ENCODE results near the gene VGF. TPM values are rescaled to one million over a fixed set of nuclear protein-coding genes. Genes with fewer than 3 reads are reported as not detected.

Gene VGF
- total RNA-seq, 4 donors from 2014 or later = not detected

DNA sequence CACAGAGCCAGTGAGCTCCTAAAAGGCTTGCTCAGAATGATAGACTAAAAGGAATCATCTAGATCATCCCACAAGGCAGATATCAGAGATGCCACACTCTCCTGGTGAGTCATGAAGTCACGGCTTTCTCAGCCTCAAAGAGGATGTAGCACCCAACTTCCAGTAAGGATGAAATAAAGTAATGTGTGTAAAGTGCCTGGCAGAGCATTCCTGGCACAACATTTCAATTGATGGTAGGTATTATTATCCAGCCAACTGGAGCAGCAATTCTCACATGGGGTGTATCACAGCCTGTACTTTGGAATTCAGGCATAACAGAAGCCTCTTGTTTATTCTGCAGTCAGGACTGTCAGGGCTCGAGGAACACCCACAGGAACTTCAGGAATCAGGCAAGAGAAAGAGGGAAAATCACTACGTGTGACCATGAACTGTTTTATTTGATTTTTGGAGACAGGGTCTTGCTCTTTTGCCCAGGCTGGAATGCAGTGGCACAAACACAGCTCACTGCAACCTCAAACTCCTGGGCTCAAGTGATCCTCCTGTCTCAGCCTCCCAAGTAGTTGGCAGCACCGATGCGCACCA is 20.0 kb upstream of the VGF start:
- no peak for DNase-seq
- peaks cover 0 to 68% (median 11%) of the 10 kb centered on the region in 4 donors for H3K27me3 ChIP-seq
- WGBS, 2 donors = 41 to 56% methylated on average over 5 of the region's 5 CpGs

DNA sequence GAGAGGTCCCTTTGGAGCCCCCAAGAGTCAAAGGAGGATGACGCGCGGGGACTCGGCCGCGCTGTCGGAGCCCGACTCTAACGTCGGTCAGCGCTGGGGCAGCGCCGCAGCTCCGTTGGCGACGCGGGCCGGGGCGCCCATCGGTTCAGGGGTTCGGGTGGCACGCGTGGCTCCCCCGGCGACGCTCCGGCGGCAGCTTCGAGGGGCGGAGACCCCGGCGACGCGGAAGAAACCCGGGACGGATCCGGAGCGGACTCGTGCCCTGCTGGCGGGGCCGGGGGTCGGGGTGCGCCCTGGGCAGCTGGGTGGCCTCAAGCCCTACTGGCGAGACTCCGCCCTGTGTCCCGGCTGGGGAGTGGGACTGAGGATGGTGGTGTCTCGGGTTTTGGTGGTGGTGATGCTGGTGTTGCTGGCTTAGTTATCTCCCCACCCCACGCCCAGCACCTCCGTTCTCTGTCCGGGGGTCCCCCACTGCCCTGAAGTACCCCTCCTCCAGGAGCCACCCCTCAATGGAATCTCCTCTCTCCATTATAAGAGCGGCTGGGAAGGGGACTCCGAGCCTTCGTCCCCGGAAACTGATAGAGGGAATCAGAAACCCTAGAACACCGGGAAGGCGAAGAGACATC is 14.9 kb upstream of the VGF start, which contains the start of gene NAT16:
NAT16 (minus strand) TSS at position 164 of the 626 bp plus-strand sequence. CDS start 5,486 bp downstream, outside the sequence.
- peaks cover 9 to 17% (median 9%) of the 10 kb centered on the region in 3 donors for H3K4me1 ChIP-seq
- WGBS, 2 donors = 5 to 12% methylated on average over 4 to 6 of the region's 56 CpGs
- intact Hi-C loops (cut with DNase I) = no loop called here
- no peaks in the 10 kb centered on the region for H3K36me3 ChIP-seq
- peak within 1 kb of the TSS in 1 of 4 donors; percentile 6 for H3K4me3 ChIP-seq
- no peak within 1 kb of the TSS for H3K27ac ChIP-seq
- no peak for TF ChIP-seq POLR2A (IDR thresholded peaks at IDR 0.05)
- DNase-seq = no peak
- peaks cover 0 to 98% (median 41%) of the 10 kb centered on the region in 4 donors for H3K27me3 ChIP-seq
- no peaks in the 10 kb centered on the region for H3K9me3 ChIP-seq

More for the DNA sequence above, 20.0 kb upstream of the VGF start:
- Histone ChIP-seq H3K9me3 (no peaks in the 10 kb centered on the region), H3K36me3 (no peaks in the 10 kb centered on the region), H3K4me3 (no peak overlapping the region), H3K4me1 (peaks cover 0 to under 1% (median 0%) of the 10 kb centered on the region in 3 donors), H3K27ac (no peak overlapping the region)
- TF ChIP-seq, protein P1, sequence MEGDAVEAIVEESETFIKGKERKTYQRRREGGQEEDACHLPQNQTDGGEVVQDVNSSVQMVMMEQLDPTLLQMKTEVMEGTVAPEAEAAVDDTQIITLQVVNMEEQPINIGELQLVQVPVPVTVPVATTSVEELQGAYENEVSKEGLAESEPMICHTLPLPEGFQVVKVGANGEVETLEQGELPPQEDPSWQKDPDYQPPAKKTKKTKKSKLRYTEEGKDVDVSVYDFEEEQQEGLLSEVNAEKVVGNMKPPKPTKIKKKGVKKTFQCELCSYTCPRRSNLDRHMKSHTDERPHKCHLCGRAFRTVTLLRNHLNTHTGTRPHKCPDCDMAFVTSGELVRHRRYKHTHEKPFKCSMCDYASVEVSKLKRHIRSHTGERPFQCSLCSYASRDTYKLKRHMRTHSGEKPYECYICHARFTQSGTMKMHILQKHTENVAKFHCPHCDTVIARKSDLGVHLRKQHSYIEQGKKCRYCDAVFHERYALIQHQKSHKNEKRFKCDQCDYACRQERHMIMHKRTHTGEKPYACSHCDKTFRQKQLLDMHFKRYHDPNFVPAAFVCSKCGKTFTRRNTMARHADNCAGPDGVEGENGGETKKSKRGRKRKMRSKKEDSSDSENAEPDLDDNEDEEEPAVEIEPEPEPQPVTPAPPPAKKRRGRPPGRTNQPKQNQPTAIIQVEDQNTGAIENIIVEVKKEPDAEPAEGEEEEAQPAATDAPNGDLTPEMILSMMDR (IDR thresholded peaks at IDR 0.05) = no peak
- TF ChIP-seq POLR2A (IDR thresholded peaks at IDR 0.05) = no peak
- intact Hi-C loops (cut with DNase I) = no loop called here

DNA sequence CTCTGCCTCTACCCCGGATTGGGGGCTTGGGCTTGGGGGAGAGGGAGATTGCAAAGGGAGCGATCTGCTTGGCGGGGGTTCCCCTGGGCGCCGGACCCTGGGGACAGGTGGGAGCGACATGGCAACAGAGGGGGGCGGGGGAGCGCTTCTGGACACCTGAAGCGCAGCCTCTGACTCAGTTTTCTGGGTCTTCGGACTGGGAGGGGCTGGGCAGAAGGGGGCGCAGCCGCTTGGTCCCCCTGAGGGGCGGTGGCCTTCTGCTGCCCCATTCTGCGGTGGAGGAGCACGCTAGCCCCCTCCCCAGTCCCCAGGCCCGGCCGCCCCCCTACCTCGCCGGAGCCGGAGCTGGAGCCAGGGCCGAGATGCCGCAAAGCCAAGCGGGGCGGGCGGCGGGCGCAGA is 14.3 kb upstream of the VGF start:
- no peak for TF ChIP-seq POLR2A (IDR thresholded peaks at IDR 0.05)
- TF ChIP-seq, protein P1 (IDR thresholded peaks at IDR 0.05) = no peak
- H3K27me3 ChIP-seq = peaks cover 0 to 100% (median 45%) of the 10 kb centered on the region in 4 donors
- H3K4me1 ChIP-seq = peaks cover 9 to 17% (median 9%) of the 10 kb centered on the region in 3 donors
- H3K4me3 ChIP-seq = peak overlapping the region in 1 of 4 donors; percentile 6
- intact Hi-C loops (cut with DNase I) = no loop called here
- no peaks in the 10 kb centered on the region for H3K9me3 ChIP-seq
- no peak for DNase-seq
- 0 to 7% methylated on average over 1 to 3 of the region's 27 CpGs for WGBS, 2 donors
- no peaks in the 10 kb centered on the region for H3K36me3 ChIP-seq
- no peak overlapping the region for H3K27ac ChIP-seq

DNA sequence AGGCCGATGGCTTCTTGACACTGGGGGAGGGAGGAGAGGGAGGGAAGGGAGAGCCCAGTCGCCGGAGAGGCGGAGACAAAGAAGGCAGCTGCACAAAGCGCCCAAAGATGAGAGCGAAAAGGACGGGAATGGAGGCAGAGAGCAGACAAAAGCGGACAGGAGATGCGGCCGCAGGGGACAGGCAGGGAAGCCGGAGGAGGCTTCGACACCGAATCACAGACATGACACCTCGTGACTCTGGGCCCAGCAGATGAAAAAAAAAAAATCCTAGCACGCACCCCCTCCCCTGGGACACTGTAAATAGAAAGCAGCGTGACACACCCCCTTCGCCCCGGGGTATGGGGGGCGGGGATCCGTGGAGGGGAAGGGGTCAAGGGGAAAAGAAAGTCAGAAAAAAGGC is 13.7 kb upstream of the VGF start:
- Histone ChIP-seq H3K4me3 (no peak overlapping the region), H3K9me3 (no peaks in the 10 kb centered on the region), H3K27ac (no peak overlapping the region), H3K4me1 (peaks cover 9 to 22% (median 9%) of the 10 kb centered on the region in 3 donors), H3K36me3 (no peaks in the 10 kb centered on the region), H3K27me3 (peaks cover 6 to 100% (median 50%) of the 10 kb centered on the region in 4 donors)
- 3 to 4% methylated on average over 15 to 19 of the region's 20 CpGs for whole genome bisulfite sequencing, 2 donors
- no peak for DNase-seq
- intact Hi-C loops (cut with DNase I) = no loop called here
- TF ChIP-seq POLR2A (IDR thresholded peaks at IDR 0.05) = no peak
- TF ChIP-seq, protein P1 (IDR thresholded peaks at IDR 0.05) = no peak

DNA sequence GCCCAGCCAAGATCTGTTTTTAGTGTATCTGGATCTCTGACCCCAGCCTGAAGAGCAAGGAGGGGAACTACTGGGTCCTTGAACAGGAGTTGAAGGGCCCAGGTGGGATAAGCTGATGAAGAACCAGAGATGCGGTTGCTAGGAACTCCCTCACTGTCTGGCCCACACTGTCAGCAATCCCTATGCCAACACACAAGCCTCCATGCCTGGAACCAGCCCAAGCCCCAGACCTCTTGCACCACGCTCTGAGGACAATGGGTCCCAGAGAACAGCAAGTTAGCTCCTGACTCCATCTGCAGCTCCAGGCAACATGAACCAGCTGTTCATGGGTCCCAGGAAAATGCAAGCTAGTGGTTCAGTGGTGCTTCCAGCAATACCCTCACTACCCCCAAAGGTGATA is 12.3 kb upstream of the VGF start:
- no peak for DNase-seq
- no peaks in the 10 kb centered on the region for H3K36me3 ChIP-seq
- WGBS, 2 donors = 86 to 100% methylated on average over 1 of the region's 2 CpGs
- intact Hi-C loops (cut with DNase I) = no loop called here
- peaks cover 21 to 37% (median 21%) of the 10 kb centered on the region in 3 donors for H3K4me1 ChIP-seq
- TF ChIP-seq POLR2A (IDR thresholded peaks at IDR 0.05) = no peak
- H3K4me3 ChIP-seq = no peak overlapping the region
- H3K9me3 ChIP-seq = no peaks in the 10 kb centered on the region
- H3K27ac ChIP-seq = no peak overlapping the region
- peaks cover 16 to 100% (median 63%) of the 10 kb centered on the region in 4 donors for H3K27me3 ChIP-seq

DNA sequence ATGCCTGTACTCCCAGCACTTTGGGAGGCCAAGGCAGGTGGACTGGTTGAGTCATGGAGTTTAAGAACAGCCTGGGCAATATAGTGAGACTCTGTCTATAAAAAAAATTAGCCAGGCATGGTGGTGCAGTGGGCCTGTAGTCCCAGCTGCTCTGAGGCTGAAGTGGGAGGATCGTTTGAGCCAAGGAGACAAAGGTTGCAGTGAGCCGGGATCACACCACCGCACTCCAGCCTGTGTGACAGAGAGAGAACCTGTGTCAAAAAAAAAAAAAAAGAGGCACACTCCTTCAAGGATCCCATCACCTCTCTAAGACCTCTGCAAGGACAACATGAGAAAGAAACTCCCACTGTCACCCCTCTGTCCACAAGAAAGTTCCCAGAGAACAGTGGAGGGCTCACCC is 10.3 kb upstream of the VGF start:
- Histone ChIP-seq H3K27ac (no peak overlapping the region), H3K27me3 (peaks cover 24 to 100% (median 75%) of the 10 kb centered on the region in 4 donors), H3K4me3 (no peak overlapping the region), H3K4me1 (peaks cover 29 to 57% (median 33%) of the 10 kb centered on the region in 3 donors), H3K9me3 (no peaks in the 10 kb centered on the region), H3K36me3 (no peaks in the 10 kb centered on the region)
- no peak for DNase-seq
- TF ChIP-seq, protein P1 (IDR thresholded peaks at IDR 0.05) = no peak
- TF ChIP-seq POLR2A (IDR thresholded peaks at IDR 0.05) = no peak
- 43 to 56% methylated on average over 3 of the region's 3 CpGs for WGBS, 2 donors
- intact Hi-C loops (cut with DNase I) = no loop called here
